Activated T-helper 1 cell treated with Interleukin-2 at 50 U/mL for 16 hours (primary cell): ENCODE data around the gene OPN1SW.

Source experiments
- DNase-seq: peaks from one replicate; pipeline ENCODE4 v3.0.0-alpha.2; 2020; ENCODE audit warnings: low read depth

Gene OPN1SW

DNA sequence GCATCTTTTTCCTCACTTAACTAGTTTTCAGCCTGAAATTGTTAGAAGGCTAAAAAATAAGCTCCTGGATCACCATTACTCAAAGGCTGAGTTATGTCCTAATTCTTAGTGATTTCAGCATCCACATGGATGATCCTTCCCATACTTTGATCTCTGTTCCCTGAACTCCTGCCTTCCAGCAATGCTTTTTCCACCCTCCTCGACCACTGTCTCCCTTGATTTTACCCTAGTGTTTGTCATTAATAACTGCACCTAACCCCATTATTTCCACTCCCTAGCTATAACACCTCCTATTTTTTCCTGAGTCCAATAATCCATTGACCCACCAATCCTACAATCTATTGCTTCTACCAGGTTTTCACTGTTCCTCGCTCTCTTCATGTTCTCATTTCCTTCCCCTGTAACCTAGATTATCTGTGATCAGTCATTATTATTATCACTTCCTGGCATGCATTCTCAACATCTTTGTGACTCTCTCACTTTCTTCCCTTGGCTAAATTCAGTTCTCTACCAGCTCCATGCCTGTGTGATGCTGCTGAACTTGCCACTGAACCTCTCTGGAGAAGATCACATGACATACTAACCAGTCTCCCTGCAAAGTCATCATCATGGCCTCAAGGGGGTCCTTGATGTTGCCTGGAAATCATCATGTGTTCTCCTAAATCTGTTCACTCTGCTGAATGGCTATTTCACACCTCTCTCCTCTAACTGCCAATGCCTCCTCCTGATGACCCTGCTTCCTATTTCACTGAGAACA lies 42.9 kb downstream of the OPN1SW start:
- no peak for DNase-seq

DNA sequence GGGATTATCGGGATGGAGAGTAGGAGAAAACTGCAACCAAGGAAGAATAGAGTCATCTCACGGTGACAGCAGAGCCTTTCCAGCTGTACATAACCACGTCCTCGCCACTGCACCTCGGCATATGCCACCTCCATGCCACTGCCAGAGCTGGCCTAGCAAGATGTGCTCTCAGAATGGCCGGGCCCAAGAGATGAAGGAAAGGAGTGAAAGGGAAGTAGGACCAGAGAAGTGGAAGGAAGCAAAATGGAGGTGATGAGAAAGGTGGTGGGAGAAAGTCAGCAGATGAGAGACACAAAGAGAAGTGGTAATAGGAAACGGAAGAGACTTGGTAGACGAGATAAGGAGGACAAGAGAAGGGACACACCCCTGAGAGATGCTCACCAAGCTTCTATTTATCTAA lies 44.4 kb downstream of the OPN1SW start:
- DNase-seq = no peak

DNA sequence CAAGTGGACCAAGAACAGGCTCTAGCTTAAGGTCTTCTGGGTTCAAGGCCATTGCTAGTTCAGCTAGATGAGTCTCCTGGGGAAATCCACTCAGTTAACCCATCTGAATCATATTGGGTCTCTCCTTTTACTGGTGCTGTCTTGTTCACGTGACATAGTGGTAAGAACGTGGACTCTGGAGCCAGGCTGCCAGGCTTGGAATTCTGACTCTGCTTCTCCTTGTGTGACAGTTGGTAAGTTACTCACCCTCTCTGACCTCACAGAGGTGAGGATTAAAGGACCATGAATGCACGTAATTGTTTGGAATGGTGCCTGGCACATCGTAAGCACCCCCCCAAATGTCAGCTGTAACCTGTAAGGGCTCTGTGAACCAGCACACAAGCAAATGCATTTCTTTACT lies 46.1 kb downstream of the OPN1SW start:
- no peak for DNase-seq

- DNase-seq = no peak
Observed at GRCh38 chr7:128728598-128728997, 47.0 kb downstream of the OPN1SW start.

DNA sequence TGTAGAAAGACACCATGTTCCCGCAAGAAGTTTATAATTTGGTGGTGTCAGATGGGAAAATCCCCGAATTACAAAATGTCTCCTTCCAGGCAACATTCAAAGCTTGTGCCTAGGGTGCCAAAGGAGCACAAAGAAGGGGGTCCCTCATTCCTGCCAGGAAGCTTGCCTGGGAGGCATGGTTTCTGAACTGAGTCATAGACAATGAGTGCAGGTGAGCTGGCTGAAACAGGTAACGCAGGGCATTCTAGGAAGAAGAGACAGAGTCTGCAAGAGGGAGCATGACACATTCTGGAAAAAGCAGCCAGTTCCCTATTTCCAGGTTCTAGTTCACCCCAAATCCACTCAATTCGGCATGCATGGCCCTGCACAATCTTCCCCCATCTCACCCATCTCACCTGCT lies 48.4 kb downstream of the OPN1SW start:
- no peak for DNase-seq

- DNase-seq = no peak
Observed at GRCh38 chr7:128726737-128727072, 48.9 kb downstream of the OPN1SW start.

DNA sequence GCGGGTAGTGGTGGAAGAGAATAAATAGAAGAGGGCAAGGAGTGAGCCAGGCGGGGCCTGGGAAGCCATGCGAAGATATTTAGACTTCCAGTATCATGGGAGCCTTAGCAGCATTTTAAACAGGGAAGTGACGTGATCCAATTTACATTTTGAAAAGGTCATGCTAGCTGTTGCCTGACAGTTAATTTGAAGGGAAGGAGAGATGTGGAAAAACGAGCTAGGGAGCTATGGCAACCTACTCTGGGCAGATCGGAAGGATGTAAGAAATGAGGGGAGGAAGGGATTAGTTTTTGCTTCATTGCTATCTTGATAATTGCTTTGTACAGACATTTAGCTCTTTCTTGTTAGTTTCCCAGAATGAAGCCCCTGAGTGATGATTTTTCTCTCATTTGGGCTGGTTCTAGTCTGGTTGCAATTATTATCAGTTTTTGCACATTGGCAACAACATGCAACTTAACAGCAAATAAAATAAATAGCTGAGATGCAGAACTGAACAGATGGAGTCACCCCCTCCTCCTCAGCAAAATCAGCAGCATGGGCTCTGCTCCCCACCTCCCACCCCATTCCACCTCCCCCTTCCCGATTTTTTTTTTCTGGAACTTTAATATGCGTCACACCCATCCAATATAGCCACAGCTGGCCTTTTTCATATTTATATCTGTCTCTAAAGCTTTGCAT lies 49.4 kb downstream of the OPN1SW start:
- no peak for DNase-seq

- DNase-seq = no peak
Observed at GRCh38 chr7:128725531-128725930, 50.1 kb downstream of the OPN1SW start.

DNA sequence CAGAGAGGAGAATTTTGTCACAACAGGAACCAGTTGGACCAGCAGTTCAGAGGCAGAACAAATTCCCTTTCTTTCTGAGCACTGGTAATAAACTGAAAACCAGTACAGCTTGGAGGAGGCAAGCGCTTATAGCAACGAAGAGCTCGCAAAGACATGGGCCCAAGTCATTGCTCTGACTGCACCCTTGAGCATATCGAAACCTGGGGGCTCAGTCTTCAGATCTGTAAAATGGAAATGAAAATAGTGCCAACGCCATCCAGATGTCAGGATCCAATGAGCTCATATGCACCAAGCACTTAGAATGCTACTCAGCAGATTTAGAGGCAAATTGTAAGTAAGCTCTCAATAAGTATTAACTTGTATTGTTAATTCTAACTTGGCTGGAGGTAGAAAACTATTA lies 50.9 kb downstream of the OPN1SW start:
- no peak for DNase-seq
